Tibial nerve (tissue), 4 donors: ENCODE measurements around the gene ZNF346. TPM values are rescaled to one million over a fixed set of nuclear protein-coding genes. Genes with fewer than 3 reads are reported as not detected.

Experiments
- DNase-seq, 2 donors: peaks; one replicate each; pipeline ENCODE4 v3.0.0-alpha.2; 2019; ENCODE audit warnings: low spot score in 2 of 2
- H3K27ac ChIP-seq, 4 donors: fragments of 200-600 bp; sonication (generic) in 3 of 4; one replicate each; pipeline ENCODE4 v1.5.1; 2017 to 2019; ENCODE audit warnings: mild to moderate bottlenecking in 1 of 4
- H3K27me3 ChIP-seq, 2 donors: fragments of 200-600 bp; sonication (generic) in 1 of 2; one replicate each; pipeline versions ENCODE4 v1.5.1 to v1.6.0; 2017 to 2019
- H3K36me3 ChIP-seq, 3 donors: fragments of 200-600 bp; sonication (generic); one replicate each; pipeline ENCODE4 v1.5.1; 2018 to 2019
- H3K4me1 ChIP-seq, 4 donors: fragments of 200-600 bp; sonication (generic) in 3 of 4; one replicate each; pipeline ENCODE4 v1.5.1; 2017 to 2019
- H3K4me3 ChIP-seq, 4 donors: fragments of 200-600 bp; sonication (generic) in 3 of 4; one replicate each; pipeline ENCODE4 v1.5.1; 2017 to 2019; ENCODE audit warnings: mild to moderate bottlenecking in 1 of 4, moderate library complexity in 1 of 4
- H3K9me3 ChIP-seq, 4 donors: fragments of 200-600 bp; sonication (generic) in 3 of 4; one replicate each; pipeline ENCODE4 v1.5.1; 2017 to 2019
- CTCF ChIP-seq, 5 experiments: fragments of 200-600 bp in 3 of 5; fragments of 450-650 bp in 2 of 5; sonication (generic) in 3 of 5; IDR thresholded peaks; one replicate each; pipeline ENCODE4 v1.5.1; 2016 to 2019; ENCODE audit warnings: antibody characterized with exemption in 5 of 5, mild to moderate bottlenecking in 3 of 5, moderate library complexity in 2 of 5
- EP300 ChIP-seq, 2 donors: sonication (generic); formaldehyde crosslinking; IDR thresholded peaks; one replicate each; pipeline ENCODE4 v1.6.1; 2017; ENCODE audit warnings: antibody characterized with exemption in 2 of 2, mild to moderate bottlenecking in 1 of 2
- POLR2A ChIP-seq, 2 donors: fragments of 450-650 bp; IDR thresholded peaks; one replicate each; pipeline ENCODE4 v1.6.1; 2017; ENCODE audit warnings: antibody characterized with exemption in 2 of 2, mild to moderate bottlenecking in 2 of 2, moderate library complexity in 2 of 2
- WGBS, 2 donors: methylation state at CpG; one replicate each; pipeline ENCODE4 v1.1.5; 2018; 5-methylcytosine and 5-hydroxymethylcytosine counted together
- total RNA-seq, 4 donors: library from RNA; depleted of rRNA; stranded (reverse); fragments of >200 nt; gene quantifications; one replicate each; pipeline ENCODE4 v1.1.0, GENCODE V29; 2016

The ZNF346 gene
- total RNA-seq, 4 donors from 2014 or later: 17.6 to 24.9 (median 18.8) TPM

- Histone ChIP-seq H3K4me1 (no peaks in the 10 kb centered on the region), H3K4me3 (no peak overlapping the region), H3K36me3 (no peaks in the 10 kb centered on the region), H3K27ac (no peak overlapping the region), H3K9me3 (no peaks in the 10 kb centered on the region), H3K27me3 (no peaks in the 10 kb centered on the region)
- TF ChIP-seq CTCF (IDR thresholded peaks at IDR 0.05): no peak
- no peak for TF ChIP-seq EP300 (IDR thresholded peaks at IDR 0.05)
- no peak for TF ChIP-seq POLR2A (IDR thresholded peaks at IDR 0.05)
- no peak for DNase-seq
- 59 to 68% methylated on average over 24 of the region's 24 CpGs for WGBS, 2 donors
Observed at GRCh38 chr5:177105691-177106476, 83.4 kb downstream of the ZNF346 start.

DNA sequence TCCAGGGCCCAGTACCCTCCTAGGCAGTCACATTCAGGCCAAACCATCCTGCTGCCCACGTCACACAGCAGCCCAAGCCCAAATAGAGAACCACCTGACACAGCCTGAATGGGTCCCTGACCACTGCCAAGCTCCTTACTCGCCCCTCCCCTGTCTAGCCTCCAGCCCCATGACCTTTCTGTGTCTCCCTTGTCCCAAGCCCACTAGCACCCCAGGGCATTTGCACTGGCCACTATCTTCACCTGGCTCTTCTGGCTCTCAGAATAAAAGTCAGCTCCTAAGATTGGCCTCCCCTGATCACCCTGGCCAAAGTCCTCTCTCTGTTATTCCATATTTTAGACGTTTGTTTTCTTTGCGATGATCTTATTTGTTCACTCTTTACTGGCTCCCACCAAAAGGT is 84.7 kb downstream of the ZNF346 start:
- H3K4me3 ChIP-seq: no peak overlapping the region
- H3K27me3 ChIP-seq: no peaks in the 10 kb centered on the region
- H3K4me1 ChIP-seq: peaks cover 0 to 6% (median 0%) of the 10 kb centered on the region in 4 donors
- TF ChIP-seq POLR2A (IDR thresholded peaks at IDR 0.05) (no peak), CTCF (IDR thresholded peaks at IDR 0.05) (no peak), EP300 (IDR thresholded peaks at IDR 0.05) (no peak)
- DNase-seq: no peak
- H3K27ac ChIP-seq: no peak overlapping the region
- H3K9me3 ChIP-seq: no peaks in the 10 kb centered on the region
- H3K36me3 ChIP-seq: no peaks in the 10 kb centered on the region
- WGBS, 2 donors: 65 to 75% methylated on average over 4 of the region's 4 CpGs

GRCh38 chr5:177109810-177110209 is 87.3 kb downstream of the ZNF346 start:
- H3K27me3 ChIP-seq: no peaks in the 10 kb centered on the region
- no peak overlapping the region for H3K27ac ChIP-seq
- DNase-seq: no peak

DNA sequence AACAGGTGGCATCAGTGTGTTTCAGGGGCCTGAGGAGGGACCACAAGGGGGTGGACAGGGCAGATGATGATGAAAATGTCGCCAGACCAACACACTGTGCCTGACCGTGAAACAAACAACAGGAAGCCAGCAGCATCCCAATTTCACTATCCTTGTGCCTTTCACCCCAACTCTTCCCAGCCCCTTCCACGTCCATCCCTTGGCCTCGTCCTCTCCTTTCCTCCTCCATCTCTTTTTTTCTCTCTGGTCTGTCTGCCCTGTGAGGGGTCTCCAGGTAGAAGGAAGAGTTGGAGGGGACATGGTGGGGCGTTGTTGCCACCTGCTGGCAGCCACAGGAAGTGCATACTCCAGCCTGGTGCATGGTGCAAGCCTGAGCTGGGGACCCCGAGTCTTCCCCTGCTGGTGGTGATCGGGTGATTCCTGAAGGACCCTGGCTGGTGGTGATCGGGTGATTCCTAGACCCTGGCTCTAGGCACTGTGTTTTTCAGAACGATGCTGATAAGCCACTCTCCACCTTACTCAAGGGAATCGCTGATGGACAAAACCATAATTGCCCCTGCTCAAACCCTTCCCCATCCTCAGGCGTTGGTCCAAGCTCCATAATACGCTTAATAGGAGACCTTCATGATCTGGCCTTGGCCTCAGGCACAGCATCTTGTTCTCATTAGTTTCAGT is 89.4 kb downstream of the ZNF346 start:
- DNase-seq: peak; percentile 48 to 70
- WGBS, 2 donors: 15 to 22% methylated on average over 12 of the region's 12 CpGs
- Histone ChIP-seq H3K27ac (no peak overlapping the region), H3K27me3 (no peaks in the 10 kb centered on the region), H3K36me3 (no peaks in the 10 kb centered on the region), H3K4me3 (no peak overlapping the region), H3K4me1 (peaks cover 0 to 35% (median 12%) of the 10 kb centered on the region in 4 donors), H3K9me3 (no peaks in the 10 kb centered on the region)
- TF ChIP-seq POLR2A (IDR thresholded peaks at IDR 0.05): no peak
- peak; percentile 91 to 95 (median 92) for TF ChIP-seq CTCF (IDR thresholded peaks at IDR 0.05)

More at GRCh38 chr5:177109810-177110209, 87.3 kb downstream of the ZNF346 start:
- H3K9me3 ChIP-seq: no peaks in the 10 kb centered on the region
- no peaks in the 10 kb centered on the region for H3K36me3 ChIP-seq
- peaks cover 0 to 18% (median 6%) of the 10 kb centered on the region in 4 donors for H3K4me1 ChIP-seq
- WGBS, 2 donors: 44 to 54% methylated on average over 9 of the region's 9 CpGs
- no peak overlapping the region for H3K4me3 ChIP-seq
- TF ChIP-seq POLR2A (IDR thresholded peaks at IDR 0.05): no peak
- no peak for TF ChIP-seq EP300 (IDR thresholded peaks at IDR 0.05)
- TF ChIP-seq CTCF (IDR thresholded peaks at IDR 0.05): no peak

- no peak overlapping the region for H3K4me3 ChIP-seq
Observed at GRCh38 chr5:177112589-177113220, 90.2 kb downstream of the ZNF346 start.

More at GRCh38 chr5:177112589-177113220, 90.2 kb downstream of the ZNF346 start:
- TF ChIP-seq EP300 (IDR thresholded peaks at IDR 0.05) (no peak), POLR2A (IDR thresholded peaks at IDR 0.05) (no peak), CTCF (IDR thresholded peaks at IDR 0.05) (no peak)
- DNase-seq: no peak
- Histone ChIP-seq H3K4me1 (peaks cover 0 to 41% (median 17%) of the 10 kb centered on the region in 4 donors), H3K36me3 (no peaks in the 10 kb centered on the region), H3K9me3 (no peaks in the 10 kb centered on the region), H3K27ac (no peak overlapping the region), H3K27me3 (no peaks in the 10 kb centered on the region)
- WGBS, 2 donors: 74 to 76% methylated on average over 5 of the region's 5 CpGs
